Measurements from ENCODE around the gene LMBRD1.
"Not testable (repeated sequence)": the region's sequence is repeated elsewhere in the genome, so short reads cannot be mapped to it uniquely, and the experiment has no call there.

LMBRD1 gene

GRCh38 chr6:69699655-69700054 lies 97.2 kb downstream of the LMBRD1 start:
- H3K4me1 ChIP-seq = no peaks in the 10 kb centered on the region
- H3K27ac ChIP-seq = no peak overlapping the region
- no peak overlapping the region for H3K4me3 ChIP-seq
- TF ChIP-seq Cebpa-rat (IDR thresholded peaks at IDR 0.05) = no peak
- no peaks in the 10 kb centered on the region for H3K27me3 ChIP-seq
- no peak overlapping the region for H3K9ac ChIP-seq
- no peaks in the 10 kb centered on the region for H4K20me1 ChIP-seq
- H3K9me3 ChIP-seq (replicated peaks in 1 of 11) = no peaks in the 10 kb centered on the region
- no peak overlapping the region for H3K4me2 ChIP-seq
- peaks cover 0 to 54% (median 5%) of the 10 kb centered on the region in 11 experiments; a peak in 9 of 22 replicates for H3K36me3 ChIP-seq

- Histone ChIP-seq H3K4me2 (no peak overlapping the region), H3K9me3 (replicated peaks in 1 of 11) (no peaks in the 10 kb centered on the region), H4K20me1 (no peaks in the 10 kb centered on the region), H3K27me3 (no peaks in the 10 kb centered on the region), H3K9ac (no peak overlapping the region), H3K27ac (no peak overlapping the region), H3K4me3 (no peak overlapping the region), H3K4me1 (no peaks in the 10 kb centered on the region), H3K36me3 (peaks cover 0 to 60% (median 5%) of the 10 kb centered on the region in 11 experiments; a peak in 9 of 22 replicates)
- TF ChIP-seq Cebpa-rat (IDR thresholded peaks at IDR 0.05) = no peak
Measured at GRCh38 chr6:69696273-69696672, 100.5 kb downstream of the LMBRD1 start.

GRCh38 chr6:69693762-69694161 lies 103.0 kb downstream of the LMBRD1 start:
- H3K4me1 ChIP-seq = no peaks in the 10 kb centered on the region
- no peak for TF ChIP-seq Cebpa-rat (IDR thresholded peaks at IDR 0.05)
- no peak overlapping the region for H3K4me2 ChIP-seq
- H3K4me3 ChIP-seq = no peak overlapping the region
- no peak overlapping the region for H3K9ac ChIP-seq
- no peaks in the 10 kb centered on the region for H3K9me3 ChIP-seq (replicated peaks in 1 of 11)
- H4K20me1 ChIP-seq = no peaks in the 10 kb centered on the region
- H3K27ac ChIP-seq = no peak overlapping the region
- H3K27me3 ChIP-seq = no peaks in the 10 kb centered on the region
- H3K36me3 ChIP-seq = peaks cover 0 to 52% (median 5%) of the 10 kb centered on the region in 11 experiments; a peak in 10 of 22 replicates

GRCh38 chr6:69690986-69691385 lies 105.8 kb downstream of the LMBRD1 start:
- H3K4me1 ChIP-seq = no peaks in the 10 kb centered on the region
- H4K20me1 ChIP-seq = no peaks in the 10 kb centered on the region
- no peaks in the 10 kb centered on the region for H3K9me3 ChIP-seq (replicated peaks in 1 of 11)
- H3K4me2 ChIP-seq = no peak overlapping the region
- H3K27ac ChIP-seq = no peak overlapping the region
- H3K36me3 ChIP-seq = peaks cover 0 to 28% (median 0%) of the 10 kb centered on the region in 11 experiments; a peak in 3 of 22 replicates
- H3K9ac ChIP-seq = no peak overlapping the region
- H3K4me3 ChIP-seq = no peak overlapping the region
- H3K27me3 ChIP-seq = no peaks in the 10 kb centered on the region
- no peak for TF ChIP-seq Cebpa-rat (IDR thresholded peaks at IDR 0.05)

DNA sequence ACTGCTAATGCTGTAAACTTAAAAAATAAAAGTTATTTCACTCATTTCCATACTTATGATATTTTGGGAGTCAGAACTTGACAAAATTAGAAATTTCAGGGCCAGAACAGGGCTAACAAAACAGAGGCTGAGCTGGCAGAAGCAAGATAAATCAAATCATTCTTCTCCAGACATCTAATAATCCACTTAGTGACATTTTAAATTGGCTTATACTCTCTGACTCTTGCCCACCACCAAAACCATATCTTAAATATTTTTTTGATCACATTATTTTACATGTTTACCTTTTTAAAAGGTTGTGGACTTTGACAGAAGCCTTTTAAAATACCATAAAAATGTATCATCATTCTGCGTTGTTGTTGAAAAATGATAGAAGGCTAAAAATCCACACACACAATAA lies 116.5 kb downstream of the LMBRD1 start:
- Histone ChIP-seq H3K9me3 (replicated peaks in 1 of 11) (no peaks in the 10 kb centered on the region), H4K20me1 (no peaks in the 10 kb centered on the region), H3K4me1 (no peaks in the 10 kb centered on the region), H3K4me3 (no peak overlapping the region), H3K27ac (no peak overlapping the region), H3K4me2 (no peak overlapping the region), H3K36me3 (peaks cover 0 to 44% (median 0%) of the 10 kb centered on the region in 11 experiments; a peak in 7 of 22 replicates), H3K9ac (no peak overlapping the region), H3K27me3 (no peaks in the 10 kb centered on the region)
- TF ChIP-seq Cebpa-rat (IDR thresholded peaks at IDR 0.05) = no peak

- H3K4me1 ChIP-seq = no peaks in the 10 kb centered on the region
- no peak overlapping the region for H3K4me3 ChIP-seq
- H3K27ac ChIP-seq = no peak overlapping the region
- H3K4me2 ChIP-seq = no peak overlapping the region
- TF ChIP-seq Cebpa-rat (IDR thresholded peaks at IDR 0.05) = no peak
- H3K27me3 ChIP-seq = no peaks in the 10 kb centered on the region
- H3K9ac ChIP-seq = no peak overlapping the region
- H3K36me3 ChIP-seq = peaks cover 0 to 72% (median 16%) of the 10 kb centered on the region in 11 experiments; a peak in 13 of 22 replicates
- no peaks in the 10 kb centered on the region for H4K20me1 ChIP-seq
- no peaks in the 10 kb centered on the region for H3K9me3 ChIP-seq (replicated peaks in 1 of 11)
Measured at GRCh38 chr6:69673298-69673697, 123.5 kb downstream of the LMBRD1 start.

DNA sequence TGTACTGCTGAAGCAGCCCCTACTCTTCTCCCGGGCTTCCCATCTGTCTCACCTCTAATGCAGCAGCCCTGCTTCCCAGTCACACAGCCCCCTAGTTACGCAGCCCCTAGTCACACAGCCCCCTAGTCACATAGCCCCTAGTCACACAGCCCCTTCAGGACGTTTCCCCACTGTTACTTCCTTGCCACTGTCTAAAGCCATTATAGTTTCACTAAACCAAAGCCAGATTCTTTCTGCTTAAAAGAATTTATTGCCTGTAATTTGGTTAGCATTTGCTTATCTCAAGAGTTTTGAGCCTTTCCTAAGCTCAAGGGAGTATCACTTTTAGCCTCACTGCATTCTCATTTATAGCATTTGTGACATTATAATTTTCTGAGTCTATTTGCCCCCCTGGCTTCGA lies 127.9 kb downstream of the LMBRD1 start:
- H3K27me3 ChIP-seq = no peaks in the 10 kb centered on the region
- H3K4me3 ChIP-seq = no peak overlapping the region
- TF ChIP-seq Cebpa-rat (IDR thresholded peaks at IDR 0.05) = no peak
- H3K4me2 ChIP-seq = no peak overlapping the region
- H3K4me1 ChIP-seq = peaks cover 0 to 8% (median 2%) of the 10 kb centered on the region in 10 experiments; a peak in 7 of 20 replicates
- H3K9me3 ChIP-seq (replicated peaks in 1 of 11) = no peaks in the 10 kb centered on the region
- H3K9ac ChIP-seq = no peak overlapping the region
- H3K27ac ChIP-seq = no peak overlapping the region
- H3K36me3 ChIP-seq = peaks cover 0 to 38% (median 9%) of the 10 kb centered on the region in 11 experiments; a peak in 11 of 22 replicates
- H4K20me1 ChIP-seq = no peaks in the 10 kb centered on the region

DNA sequence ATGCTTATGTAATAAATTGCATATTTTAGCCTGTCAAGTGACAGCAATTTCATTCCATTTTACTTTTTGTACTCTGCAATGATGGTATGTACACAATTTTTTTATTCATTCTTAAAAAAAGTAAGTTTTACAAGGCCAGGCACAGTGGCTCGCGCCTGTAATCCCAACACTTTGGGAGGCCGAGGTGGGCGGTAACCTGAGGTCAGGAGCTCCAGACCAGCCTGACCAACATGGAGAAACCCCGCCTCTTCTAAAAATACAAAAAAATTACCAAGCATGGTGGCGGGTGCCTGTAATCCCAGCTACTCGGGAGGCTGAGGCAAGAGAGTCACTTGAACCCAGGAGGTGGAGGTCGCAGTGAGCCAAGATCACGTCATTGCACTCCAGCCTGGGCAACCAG lies 130.0 kb downstream of the LMBRD1 start:
- not testable (repeated sequence) for H3K9ac ChIP-seq; H3K4me1 ChIP-seq; H3K4me3 ChIP-seq; H4K20me1 ChIP-seq; H3K4me2 ChIP-seq; H3K27ac ChIP-seq; H3K27me3 ChIP-seq; H3K9me3 ChIP-seq (replicated peaks in 1 of 11)
- H3K36me3 ChIP-seq = peaks cover 0 to 18% (median 2%) of the 10 kb centered on the region in 11 experiments; a peak in 8 of 22 replicates

GRCh38 chr6:69665437-69665836 lies 131.4 kb downstream of the LMBRD1 start:
- Histone ChIP-seq H3K9ac (no peak overlapping the region), H3K9me3 (replicated peaks in 1 of 11) (no peaks in the 10 kb centered on the region), H3K27me3 (no peaks in the 10 kb centered on the region), H4K20me1 (no peaks in the 10 kb centered on the region), H3K36me3 (peaks cover 0 to 7% (median 0%) of the 10 kb centered on the region in 11 experiments; a peak in 1 of 22 replicates), H3K4me1 (peaks cover 0 to 8% (median 2%) of the 10 kb centered on the region in 10 experiments; a peak in 7 of 20 replicates), H3K4me2 (no peak overlapping the region), H3K27ac (no peak overlapping the region), H3K4me3 (no peak overlapping the region)
- no peak for TF ChIP-seq Cebpa-rat (IDR thresholded peaks at IDR 0.05)

DNA sequence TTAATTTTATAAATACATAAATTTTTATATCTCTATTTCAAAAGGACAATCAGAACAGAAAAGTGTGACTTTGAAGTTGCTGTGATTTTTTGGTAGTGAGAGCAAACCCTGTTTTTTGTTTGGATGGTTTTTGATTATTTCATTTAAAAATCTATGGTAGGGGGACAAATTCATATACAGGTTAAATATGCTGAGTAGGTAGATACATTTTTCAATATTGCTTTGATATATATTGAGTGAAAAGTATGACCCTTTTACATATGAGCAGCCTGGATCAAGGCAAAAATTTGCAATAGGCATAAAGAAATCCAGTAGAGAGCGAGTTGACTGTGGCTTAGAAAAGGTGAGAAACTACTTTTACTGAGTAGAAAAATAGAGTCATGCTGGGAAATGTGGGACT lies 132.3 kb downstream of the LMBRD1 start:
- no peaks in the 10 kb centered on the region for H4K20me1 ChIP-seq
- H3K9ac ChIP-seq = no peak overlapping the region
- H3K4me1 ChIP-seq = peaks cover 0 to 8% (median 2%) of the 10 kb centered on the region in 10 experiments; a peak in 7 of 20 replicates
- peaks cover 0 to 2% (median 0%) of the 10 kb centered on the region in 11 experiments; a peak in 1 of 22 replicates for H3K9me3 ChIP-seq (replicated peaks in 1 of 11)
- H3K27me3 ChIP-seq = no peaks in the 10 kb centered on the region
- peak overlapping the region in 5 of 11 experiments; percentile 1 to 50 (median 20); a peak in 7 of 22 replicates for H3K4me2 ChIP-seq
- no peak overlapping the region for H3K27ac ChIP-seq
- H3K36me3 ChIP-seq = no peaks in the 10 kb centered on the region
- H3K4me3 ChIP-seq = no peak overlapping the region
- no peak for TF ChIP-seq Cebpa-rat (IDR thresholded peaks at IDR 0.05)

Measured in BLaER1 treated with 17β-estradiol and CSF1 and Interleukin-3, amounts not matched to agents 10 nM and 100 nM (cell line).